IMR-90 (cell line): ENCODE data around the gene COL17A1. TPM values are rescaled to one million over a fixed set of nuclear protein-coding genes. Genes with fewer than 3 reads are reported as not detected.
A peak's percentile ranks its signal among the peaks of the same experiment; 100 is the strongest.

Experiments used
- ATAC-seq: fragments of 200-7000 bp; cut with Tn5 transposase; 2 replicates; pipeline ENCODE4 v1.9.1; 2020; ENCODE audit warnings: low read depth, mild to moderate bottlenecking, moderate library complexity
- BruUV-seq: library from RNA; stranded (reverse); fragments of 400-500 nt; replicated peaks from 2 replicates; lab custom pipeline; 2021; lab: Mats Ljungman, UMichigan
- CTCF ChIA-PET: fragments of 300-600 bp; formaldehyde crosslinking; extraction: SDS; loops from one replicate; lab custom pipeline; 2021; ENCODE audit warnings: antibody characterized with exemption; lab: Yijun Ruan, JAX
- POLR2A ChIA-PET: fragments of 300-600 bp; sonication (Branson Sonifier 250); formaldehyde crosslinking; loops from one replicate; lab custom pipeline; 2022; ENCODE audit warnings: antibody characterized with exemption; ENCODE audit not compliant: unreplicated experiment; lab: Charles Lee
- DNase-seq: peaks from one replicate; pipeline ENCODE4 v3.0.0; 2013
- H2AFZ ChIP-seq: replicated peaks from 2 replicates; pipeline ENCODE3; 2013; ENCODE audit warnings: low read length, mild to moderate bottlenecking; ENCODE audit not compliant: poor library complexity
- H2AK5ac ChIP-seq: 2 replicates; pipeline ENCODE4 v1.6.1; 2013; ENCODE audit warnings: low read depth, low read length, inconsistent platforms
- H2AK9ac ChIP-seq: replicated peaks from 2 replicates; pipeline ENCODE3; 2013; ENCODE audit warnings: mild to moderate bottlenecking, low read depth, low read length, moderate library complexity; ENCODE audit not compliant: poor library complexity
- H2BK120ac ChIP-seq: 2 replicates; pipeline ENCODE4 v1.6.1; 2013; ENCODE audit warnings: low read depth, low read length, inconsistent platforms
- H2BK15ac ChIP-seq: 3 replicates; pipeline ENCODE4 v1.6.1; 2013; ENCODE audit warnings: low read depth, low read length, inconsistent platforms
- H2BK20ac ChIP-seq: 2 replicates; pipeline ENCODE4 v1.6.1; 2013; ENCODE audit warnings: low read depth, mild to moderate bottlenecking, inconsistent platforms, low read length, moderate library complexity
- H2BK5ac ChIP-seq: 2 replicates; pipeline ENCODE4 v1.6.1; 2013; ENCODE audit warnings: mild to moderate bottlenecking, low read depth, low read length, inconsistent platforms; ENCODE audit not compliant: poor library complexity, severe bottlenecking
- H3K14ac ChIP-seq: replicated peaks from 2 replicates; pipeline ENCODE4 v1.6.1; 2013; ENCODE audit warnings: low read depth, low read length, inconsistent platforms
- H3K18ac ChIP-seq: 2 replicates; pipeline ENCODE4 v1.6.1; 2013; ENCODE audit warnings: low read depth, low read length, control low read depth
- H3K23ac ChIP-seq: 2 replicates; pipeline ENCODE4 v1.6.1; 2013; ENCODE audit warnings: low read depth, low read length, inconsistent platforms
- H3K27ac ChIP-seq: 2 replicates; pipeline ENCODE4 v1.5.1; 2013; ENCODE audit warnings: mild to moderate bottlenecking, control low read depth, low read length; ENCODE audit not compliant: insufficient read depth
- H3K27me3 ChIP-seq: 2 replicates; pipeline ENCODE4 v1.6.1; 2013; ENCODE audit warnings: low read length; ENCODE audit not compliant: control insufficient read depth, insufficient read depth
- H3K36me3 ChIP-seq: 2 replicates; pipeline ENCODE4 v1.6.1; 2013; ENCODE audit warnings: low read length, mixed read lengths; ENCODE audit not compliant: control insufficient read depth, insufficient read depth
- H3K4ac ChIP-seq: 2 replicates; pipeline ENCODE4 v1.6.1; 2013; ENCODE audit warnings: low read depth, low read length, inconsistent platforms
- H3K4me1 ChIP-seq: 2 replicates; pipeline ENCODE4 v1.6.1; 2013; ENCODE audit warnings: low read length, mixed read lengths; ENCODE audit not compliant: control insufficient read depth, insufficient read depth
- H3K4me2 ChIP-seq: 2 replicates; pipeline ENCODE4 v1.6.1; 2013; ENCODE audit warnings: low read depth, mild to moderate bottlenecking, control low read depth, low read length, moderate library complexity
- H3K4me3 ChIP-seq: 2 replicates; pipeline ENCODE4 v1.5.1; 2013; ENCODE audit warnings: low read depth, mild to moderate bottlenecking, control low read depth, low read length, moderate library complexity; ENCODE audit not compliant: insufficient read depth
- H3K56ac ChIP-seq: 2 replicates; pipeline ENCODE4 v1.6.1; 2013; ENCODE audit warnings: low read length, inconsistent platforms; ENCODE audit not compliant: insufficient read depth; ENCODE audit errors: extremely low read depth
- H3K79me1 ChIP-seq, 2 experiments: 2 replicates each; pipeline ENCODE4 v1.6.1; 2013; ENCODE audit warnings: low read length in 2 of 2, inconsistent platforms in 1 of 2, low read depth in 1 of 2
- H3K9ac ChIP-seq: 2 replicates; pipeline ENCODE4 v1.6.1; 2013; ENCODE audit warnings: low read depth, low read length, control low read depth
- H3K9me1 ChIP-seq: 2 replicates; pipeline ENCODE4 v1.6.1; 2013; ENCODE audit warnings: low read length, inconsistent platforms; ENCODE audit not compliant: insufficient read depth
- H3K9me3 ChIP-seq: 2 replicates; pipeline ENCODE4 v1.6.1; 2013; ENCODE audit warnings: low read length; ENCODE audit not compliant: control insufficient read depth, insufficient read depth
- H4K20me1 ChIP-seq: 2 replicates; pipeline ENCODE4 v1.6.1; 2013; ENCODE audit warnings: low read length, inconsistent platforms; ENCODE audit not compliant: insufficient read depth
- H4K5ac ChIP-seq: 2 replicates; pipeline ENCODE4 v1.6.1; 2013; ENCODE audit warnings: mild to moderate bottlenecking, low read depth, low read length, control low read depth
- H4K8ac ChIP-seq, 2 experiments: 2 replicates each; pipeline ENCODE4 v1.6.1; 2013; ENCODE audit warnings: low read depth in 2 of 2, low read length in 2 of 2, control low read depth in 1 of 2, inconsistent platforms in 1 of 2
- H4K91ac ChIP-seq: 2 replicates; pipeline ENCODE4 v1.6.1; 2013; ENCODE audit warnings: low read depth, low read length, inconsistent platforms; ENCODE audit not compliant: insufficient read depth
- CEBPB ChIP-seq: IDR thresholded peaks from 2 replicates; pipeline ENCODE4 v1.6.1; 2012; ENCODE audit warnings: low read depth, low read length, improper control_type of control experiment
- CTCF ChIP-seq: conservative IDR thresholded peaks from 2 replicates; pipeline ENCODE4 v1.5.1; 2012; ENCODE audit warnings: mild to moderate bottlenecking, low read depth, low read length, improper control_type of control experiment
- FOS ChIP-seq: fragments of 150-350 bp; IDR thresholded peaks from 2 replicates; pipeline ENCODE4 v1.6.1; 2016; ENCODE audit warnings: low read depth, low read length
- MAFK ChIP-seq: IDR thresholded peaks from 2 replicates; pipeline ENCODE4 v1.6.1; 2012; ENCODE audit warnings: low read depth, low read length, improper control_type of control experiment
- MXI1 ChIP-seq: IDR thresholded peaks from 2 replicates; pipeline ENCODE4 v1.6.1; 2012; ENCODE audit warnings: low read depth, mild to moderate bottlenecking, low read length, moderate library complexity, borderline replicate concordance
- NFE2L2 ChIP-seq: fragments of 150-350 bp; IDR thresholded peaks from 2 replicates; pipeline ENCODE4 v1.6.1; 2016; ENCODE audit warnings: low read depth, mild to moderate bottlenecking, low read length
- POLR2A ChIP-seq: IDR thresholded peaks from 2 replicates; pipeline ENCODE4 v1.6.1; 2012; ENCODE audit warnings: mild to moderate bottlenecking, low read depth, low read length
- RAD21 ChIP-seq: IDR thresholded peaks from 2 replicates; pipeline ENCODE4 v1.6.1; 2012; ENCODE audit warnings: low read length, improper control_type of control experiment
- RFX5 ChIP-seq: IDR thresholded peaks from 2 replicates; pipeline ENCODE4 v1.8.0; 2012; ENCODE audit warnings: low read depth, mild to moderate bottlenecking, low read length, moderate library complexity
- SMC3 ChIP-seq: fragments of 150-350 bp; IDR thresholded peaks from 2 replicates; pipeline ENCODE4 v1.6.1; 2016; ENCODE audit warnings: low read depth, mild to moderate bottlenecking, antibody characterized with exemption, low read length, moderate library complexity
- WGBS, 2 experiments: methylation state at CpG; one replicate each; pipeline versions ENCODE4 v1.1.5 to v1.1.7; 2013; ENCODE audit warnings: missing lambda C conversion rate in 2 of 2; ENCODE audit not compliant: insufficient read length in 1 of 2; ENCODE audit errors: extremely low coverage in 2 of 2; 5-methylcytosine and 5-hydroxymethylcytosine counted together
- dilution Hi-C: fragments of 300-500 bp; cut with HindIII; formaldehyde crosslinking; loops from one replicate; pipeline ENCODE4 v1.14.3; 2018; ENCODE audit warnings: low sequenced_read_pairs; ENCODE audit not compliant: unreplicated experiment
- in situ Hi-C: fragments of 300-500 bp; cut with MboI; formaldehyde crosslinking; loops from 3 replicates; pipeline ENCODE4 v1.14.3; 2019; ENCODE audit warnings: low sequenced_read_pairs, inconsistent platforms, mixed read lengths
- intact Hi-C: fragments of 100-400 bp; cut with micrococcal nuclease; formaldehyde crosslinking; loops from 2 replicates; pipeline ENCODE4 v1.10.0; 2022
- polyA plus RNA-seq, 3 experiments: library from polyadenylated mRNA; depleted of rRNA; stranded (reverse); fragments of >200 nt; gene quantifications; 2 replicates each; pipeline ENCODE4 v1.2.3, GENCODE V29; 2012; ENCODE audit warnings: low replicate concordance in 1 of 3
- total RNA-seq: library from RNA; depleted of rRNA; stranded (reverse); fragments of >200 nt; gene quantifications from 2 replicates; pipeline ENCODE4 v1.2.3, GENCODE V29; 2012

Gene COL17A1
- total and polyA plus RNA-seq, 2 of the 4 experiments (the other 2 are of a cell fraction): 0.14 to 0.18 TPM

GRCh38 chr10:104046651-104047050 lies 39.0 kb downstream of the COL17A1 start:
- in situ Hi-C loops (loop anchor here (5.0 kb wide), 1 partner anchor 301 kb away; no protein-coding TSS in a partner anchor), intact Hi-C loops (no loop called here), dilution Hi-C loops (no loop called here)
- H3K4me3 ChIP-seq: no peak overlapping the region
- no peaks in the 10 kb centered on the region for H3K27me3 ChIP-seq
- H4K8ac ChIP-seq: no peak overlapping the region
- H2AFZ ChIP-seq: peak overlapping the region; percentile 23
- H3K4ac ChIP-seq: no peak overlapping the region
- H3K79me1 ChIP-seq: no peaks in the 10 kb centered on the region
- POLR2A ChIA-PET: no interaction called here
- no peak overlapping the region for H3K27ac ChIP-seq
- no peaks in the 10 kb centered on the region for H4K20me1 ChIP-seq
- no peak overlapping the region for H4K91ac ChIP-seq
- TF ChIP-seq POLR2A (no peak), RAD21 (no peak), NFE2L2 (no peak), SMC3 (no peak), CEBPB (no peak), MXI1 (no peak), CTCF (no peak), RFX5 (no peak), FOS (no peak), MAFK (no peak)
- H3K56ac ChIP-seq: no peak overlapping the region
- H4K5ac ChIP-seq: no peak overlapping the region
- no peaks in the 10 kb centered on the region for H3K36me3 ChIP-seq
- CTCF ChIA-PET: interaction anchor here (1.2 kb wide), 1 partner anchor 75 kb away, joined by 3 read pairs; the partner anchor contains the start of gene SFR1
- 92% methylated on average over 4 of the region's 6 CpGs; no CpG with 5 or more reads in 1 of the 2 experiments for WGBS, 2 experiments
- H3K23ac ChIP-seq: no peak overlapping the region
- no peak overlapping the region for H3K18ac ChIP-seq
- H2BK120ac ChIP-seq: no peak overlapping the region
- no peak overlapping the region for H2BK5ac ChIP-seq
- BruUV-seq: no TSS peak
- H2BK15ac ChIP-seq: no peak overlapping the region
- DNase-seq (no peak), ATAC-seq (no peak)
- H3K4me2 ChIP-seq: no peak overlapping the region
- H3K14ac ChIP-seq: no peak overlapping the region
- 0 out of 2 replicates have a peak, but pooled peaks cover 3% of the 10 kb centered on the region for H3K4me1 ChIP-seq
- H3K9me3 ChIP-seq: no peaks in the 10 kb centered on the region
- H3K9me1 ChIP-seq: no peaks in the 10 kb centered on the region
- no peak overlapping the region for H2AK9ac ChIP-seq
- no peak overlapping the region for H2BK20ac ChIP-seq
- H2AK5ac ChIP-seq: no peak overlapping the region
- H3K9ac ChIP-seq: no peak overlapping the region
